NCI-H748 (cell line): ENCODE measurements around the gene C6orf62.
"Not testable (repeated sequence)": the region's sequence is repeated elsewhere in the genome, so short reads cannot be mapped to it uniquely, and the experiment has no call there.

Source experiments
- DNase-seq: peaks from one replicate; lab custom pipeline; 2025; ENCODE audit not compliant: unreplicated experiment; lab: John Stamatoyannopoulos, UW

The C6orf62 gene

GRCh38 chr6:24743265-24743943 lies 24.4 kb upstream of the C6orf62 start:
- DNase-seq, result no peak

- DNase-seq, result no peak
Observed at GRCh38 chr6:24742216-24742738, 23.3 kb upstream of the C6orf62 start.

- DNase-seq, result no peak
Observed at GRCh38 chr6:24740861-24741260, 21.9 kb upstream of the C6orf62 start.

GRCh38 chr6:24738741-24739140 lies 19.8 kb upstream of the C6orf62 start:
- no peak for DNase-seq

GRCh38 chr6:24734710-24735109 lies 15.8 kb upstream of the C6orf62 start:
- not testable (repeated sequence) for DNase-seq

GRCh38 chr6:24734166-24734565 lies 15.2 kb upstream of the C6orf62 start:
- DNase-seq, result no peak

- not testable (repeated sequence) for DNase-seq
Observed at GRCh38 chr6:24731456-24732134, 12.6 kb upstream of the C6orf62 start.

- not testable (repeated sequence) for DNase-seq
Observed at GRCh38 chr6:24730653-24731052, 11.7 kb upstream of the C6orf62 start.

- DNase-seq, result no peak
Observed at GRCh38 chr6:24723270-24723669, 4.3 kb upstream of the C6orf62 start.

GRCh38 chr6:24721461-24722215 lies 2.7 kb upstream of the C6orf62 start:
- DNase-seq, result peak; percentile 96

- peak; percentile 100 for DNase-seq
Observed at GRCh38 chr6:24720604-24721460, 1.9 kb upstream of the C6orf62 start.

- DNase-seq, result peak; percentile 66
Observed at GRCh38 chr6:24720131-24720603, 1.2 kb upstream of the C6orf62 start.

GRCh38 chr6:24718449-24719124 lies 367 bp downstream of the C6orf62 start:
- DNase-seq, result no peak

- DNase-seq, result not testable (repeated sequence)
Observed at GRCh38 chr6:24716602-24717148, 2.3 kb downstream of the C6orf62 start.

GRCh38 chr6:24710519-24711303 lies 8.2 kb downstream of the C6orf62 start:
- DNase-seq, result no peak

GRCh38 chr6:24709014-24709711 lies 9.8 kb downstream of the C6orf62 start:
- DNase-seq, result no peak

- no peak for DNase-seq
Observed at GRCh38 chr6:24708612-24709011, 10.3 kb downstream of the C6orf62 start.

GRCh38 chr6:24704468-24704867 lies 14.5 kb downstream of the C6orf62 start:
- no peak for DNase-seq
